HUDEP-2 (cell line): ENCODE measurements around the gene YAP1.
"Not testable (repeated sequence)": the region's sequence is repeated elsewhere in the genome, so short reads cannot be mapped to it uniquely, and the experiment has no call there.

Experiments used
- DNase-seq, 76 experiments: peaks; one replicate each; lab custom pipeline; 2025; ENCODE audit not compliant: unreplicated experiment in 76 of 76; lab: John Stamatoyannopoulos, UW

YAP1 gene

DNA sequence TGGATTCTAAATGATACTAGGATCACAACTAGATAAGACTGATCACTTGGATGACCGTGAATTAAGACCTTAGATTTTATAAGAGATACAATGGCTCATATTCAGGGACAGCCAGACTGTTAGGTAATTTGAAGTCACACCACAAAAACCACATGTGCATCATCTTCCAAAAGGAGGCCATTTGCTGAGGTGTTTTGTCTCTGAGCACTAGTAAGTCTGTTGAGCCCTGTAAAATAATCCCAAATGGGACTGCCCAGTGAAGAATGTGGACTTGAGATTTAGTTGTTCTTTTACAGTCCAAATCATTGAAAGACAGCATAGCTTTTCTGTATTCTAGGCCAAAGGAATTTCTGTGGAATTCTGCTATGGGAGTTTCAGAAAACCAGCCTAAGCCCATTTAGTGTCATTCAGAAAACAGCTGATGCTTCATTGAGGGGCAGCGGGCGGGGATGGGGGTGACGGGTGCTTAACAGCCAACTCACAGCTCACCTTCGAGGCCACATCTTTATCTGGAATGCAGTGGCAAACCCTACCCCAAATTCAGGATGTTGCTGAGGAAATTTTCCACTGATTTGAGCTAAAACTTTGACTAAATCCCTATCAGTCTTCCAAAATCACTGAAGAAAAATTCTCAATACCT lies 127.0 kb downstream of the YAP1 start:
- DNase-seq: no peak

GRCh38 chr11:102238391-102238821 lies 128.2 kb downstream of the YAP1 start:
- no peak for DNase-seq

DNA sequence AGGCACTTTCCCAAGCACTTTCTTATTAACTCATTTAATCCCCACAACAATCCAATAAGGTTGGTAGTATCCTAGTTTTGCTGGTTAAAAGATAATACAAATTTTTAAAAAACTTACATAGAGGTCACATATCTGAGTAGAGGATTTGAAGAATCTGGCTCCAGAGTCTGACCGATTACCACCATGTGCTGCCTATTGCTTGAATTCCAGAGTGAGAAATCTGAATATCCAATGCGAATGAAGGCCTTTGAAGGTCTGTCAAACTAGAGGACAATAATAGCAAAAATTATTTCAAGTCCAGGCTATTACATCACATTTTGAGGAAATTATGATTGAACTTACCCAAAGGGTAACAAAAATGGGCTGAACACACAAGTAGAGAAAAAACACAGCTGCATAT lies 129.2 kb downstream of the YAP1 start:
- no peak for DNase-seq

GRCh38 chr11:102239911-102240310 lies 129.7 kb downstream of the YAP1 start:
- DNase-seq: no peak

GRCh38 chr11:102240502-102240901 lies 130.3 kb downstream of the YAP1 start:
- no peak for DNase-seq

DNA sequence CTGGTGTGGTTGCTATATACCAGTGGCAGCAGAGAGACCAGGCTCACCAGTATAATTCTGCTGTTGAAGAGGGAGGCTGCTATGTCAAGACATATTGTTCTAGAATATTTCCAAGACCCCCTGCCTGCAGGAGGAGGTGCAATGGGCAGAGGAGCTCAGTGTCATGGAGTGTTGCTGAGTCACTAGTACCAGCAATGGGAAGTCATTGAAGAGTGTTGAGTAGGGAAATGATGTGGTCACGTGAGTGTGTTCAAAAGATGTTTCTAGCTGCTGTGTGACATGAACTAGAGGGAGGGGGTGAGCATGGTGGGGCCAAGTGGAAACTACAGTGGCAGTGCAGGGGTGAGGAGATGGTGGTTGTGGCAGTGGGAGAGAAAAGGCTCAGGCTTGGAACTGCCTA lies 130.8 kb downstream of the YAP1 start:
- DNase-seq: no peak

GRCh38 chr11:102243399-102243884 lies 133.2 kb downstream of the YAP1 start:
- DNase-seq: no peak

GRCh38 chr11:102244681-102245409 lies 134.6 kb downstream of the YAP1 start:
- DNase-seq: no peak

DNA sequence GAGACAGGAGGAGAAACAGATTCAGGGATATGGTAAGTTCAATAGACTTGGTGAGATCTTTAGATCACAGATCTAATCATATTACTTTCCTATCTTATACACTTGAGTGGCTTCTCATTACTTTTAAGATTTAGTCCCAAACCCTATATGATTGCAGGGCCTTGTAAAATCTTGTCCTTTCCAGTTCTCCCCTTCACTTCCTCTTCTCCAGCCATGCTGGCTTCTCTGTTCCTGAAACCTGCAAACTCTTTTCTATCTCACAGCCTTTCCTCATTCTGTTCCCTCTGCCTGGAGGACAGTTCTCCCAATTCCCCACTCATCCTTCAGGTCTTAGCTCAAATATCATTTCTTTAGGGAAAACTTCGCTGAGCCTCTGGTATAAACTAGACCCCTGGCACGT lies 141.2 kb downstream of the YAP1 start:
- DNase-seq: no peak

- no peak for DNase-seq
Observed at GRCh38 chr11:102252339-102252891, 142.2 kb downstream of the YAP1 start.

DNA sequence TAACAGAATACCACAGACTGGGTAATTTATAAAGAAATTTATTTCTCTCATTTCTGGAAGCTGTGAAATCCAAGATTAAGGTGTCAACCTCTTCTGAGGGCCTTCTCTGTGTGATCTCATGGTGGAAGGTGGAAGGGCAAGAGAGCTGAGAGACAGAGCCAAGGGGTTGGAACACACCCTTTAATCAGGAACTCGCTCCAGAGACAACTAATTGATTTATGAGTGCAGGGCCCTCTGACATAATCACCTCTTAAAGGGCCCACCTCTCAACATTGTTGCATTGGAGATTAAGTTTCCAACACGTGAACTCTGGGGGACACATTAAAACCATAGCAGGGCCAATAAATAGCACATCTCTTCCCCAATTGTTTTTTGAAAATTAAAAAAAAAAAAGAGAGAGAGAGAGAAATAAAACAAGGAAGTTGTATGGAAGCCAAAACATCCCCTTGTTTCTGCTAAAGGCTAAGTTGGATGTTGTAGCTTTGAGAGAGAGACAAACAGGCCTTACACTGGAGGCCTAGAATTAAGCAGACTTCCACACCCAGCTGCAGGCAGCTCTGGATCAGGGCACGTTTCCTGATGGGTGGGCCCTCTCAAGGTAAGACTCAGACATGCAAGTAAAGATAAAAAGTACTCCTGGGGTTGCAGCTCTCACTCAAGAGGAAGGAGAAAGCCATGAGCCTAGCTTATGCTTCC lies 142.9 kb downstream of the YAP1 start:
- no peak for DNase-seq

GRCh38 chr11:102254047-102254446 lies 143.8 kb downstream of the YAP1 start:
- peak in 9 of 76 experiments; percentile 2 to 19 (median 4) for DNase-seq

DNA sequence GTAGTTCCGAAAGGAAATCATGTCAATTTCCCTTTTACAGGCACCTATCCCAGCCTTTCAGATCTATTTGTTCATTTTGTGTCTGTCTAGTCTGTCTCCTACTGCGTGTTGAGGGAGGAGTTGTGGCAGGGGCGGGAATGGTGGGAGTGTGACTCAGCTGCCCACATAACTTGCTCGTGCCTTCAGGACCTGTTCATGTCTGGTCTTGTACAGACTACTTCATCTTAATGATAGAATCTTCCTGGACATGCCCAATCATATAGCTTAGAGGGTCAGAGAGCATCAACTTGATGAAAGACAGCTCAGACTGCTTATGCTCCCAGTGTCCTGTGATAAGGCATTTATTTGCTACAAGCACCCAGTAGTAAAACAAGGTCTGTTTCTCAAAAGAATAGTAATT lies 146.0 kb downstream of the YAP1 start:
- no peak for DNase-seq

DNA sequence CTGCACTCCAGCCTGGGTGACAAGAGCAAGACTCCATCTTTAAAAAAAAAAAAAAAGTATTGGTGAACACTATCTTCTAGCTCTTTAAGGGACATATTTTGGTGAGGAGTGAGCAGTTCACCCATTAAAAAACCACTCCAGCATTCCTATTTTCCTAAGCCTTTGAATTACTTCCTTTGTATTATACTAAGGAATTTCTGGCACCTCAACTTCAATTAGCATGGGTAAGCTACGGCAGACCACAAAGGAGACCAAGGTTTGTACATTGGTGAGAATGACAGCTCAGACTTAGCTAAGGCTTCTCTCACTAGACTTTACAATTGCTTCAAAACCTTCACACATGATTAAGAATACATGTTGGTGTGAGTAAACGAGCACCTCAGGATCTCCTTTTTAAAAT lies 150.0 kb downstream of the YAP1 start:
- DNase-seq: no peak

GRCh38 chr11:102263379-102264003 lies 153.2 kb downstream of the YAP1 start:
- no peak for DNase-seq

- DNase-seq: not testable (repeated sequence)
Observed at GRCh38 chr11:102264704-102265103, 154.5 kb downstream of the YAP1 start.

DNA sequence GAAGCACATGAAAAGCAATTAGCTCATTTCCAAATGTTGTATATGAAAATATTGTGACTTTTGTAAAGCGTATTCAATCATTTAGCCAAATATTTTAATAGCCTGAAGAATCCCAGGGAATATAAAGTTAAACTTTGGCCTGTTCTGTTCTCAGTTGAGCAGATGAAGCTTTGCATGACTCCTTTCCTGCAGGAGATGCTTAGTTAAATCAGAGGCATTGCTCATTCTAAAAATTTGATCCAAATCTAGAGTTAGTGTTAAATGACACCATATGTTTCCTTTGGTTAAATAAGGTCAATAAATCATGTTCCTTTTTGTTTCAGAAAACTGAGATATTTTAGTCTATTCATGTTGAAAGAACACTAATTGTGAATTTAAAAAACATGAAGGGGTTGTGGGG lies 155.9 kb downstream of the YAP1 start:
- DNase-seq: no peak

DNA sequence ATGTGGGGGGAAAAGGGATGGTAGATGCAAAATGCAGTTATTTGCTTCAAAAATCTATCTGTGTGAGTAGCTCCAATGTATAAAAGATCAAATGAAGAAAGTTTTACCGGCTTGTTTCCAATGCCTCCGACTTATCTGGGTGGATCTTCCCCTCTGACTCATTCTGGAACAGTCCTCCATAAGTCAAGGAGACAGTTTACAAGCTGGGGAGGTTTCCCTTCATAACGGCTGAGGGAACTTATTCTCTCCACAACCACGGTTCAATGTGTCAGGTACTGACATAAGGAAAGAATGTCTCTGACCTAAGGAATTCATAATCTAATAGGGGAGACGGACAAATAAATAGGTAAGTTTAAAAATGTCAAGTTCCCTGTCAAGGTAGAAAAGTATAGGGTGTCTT lies 157.4 kb downstream of the YAP1 start:
- no peak for DNase-seq

- DNase-seq: peak in 54 of 76 experiments; percentile 1 to 70 (median 27)
Observed at GRCh38 chr11:102268083-102268984, 158.1 kb downstream of the YAP1 start.

DNA sequence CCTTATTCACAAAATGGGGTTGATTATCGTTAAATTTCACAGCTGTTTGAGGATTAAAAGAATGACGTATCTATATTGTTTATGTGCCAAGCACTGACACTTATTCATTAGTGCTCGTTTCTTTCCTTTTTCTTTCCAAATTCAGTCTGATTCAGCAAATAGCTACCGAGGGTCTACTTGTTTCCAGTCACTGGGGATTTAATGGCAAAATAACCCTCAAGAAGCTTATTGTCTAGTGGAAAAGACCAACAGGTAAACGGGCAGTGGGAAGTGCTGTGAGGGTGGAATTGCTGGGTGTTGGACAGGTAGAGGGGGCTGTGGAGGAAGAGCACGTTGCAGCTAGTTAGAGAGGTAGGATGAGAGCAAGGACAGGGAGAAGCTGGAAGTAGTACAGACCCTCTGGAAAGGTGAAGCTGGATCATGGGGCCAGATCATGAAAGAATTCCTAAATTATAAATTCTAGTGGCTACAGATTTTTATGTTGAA lies 158.8 kb downstream of the YAP1 start:
- DNase-seq: no peak
